DMS53 treated with DMSO at 0.1 percent for 48 hours (cell line): ENCODE results near the gene TBL1XR1.

ENCODE experiments used
- DNase-seq: peaks from one replicate; lab custom pipeline; 2025; ENCODE audit not compliant: unreplicated experiment; lab: John Stamatoyannopoulos, UW

Gene TBL1XR1

GRCh38 chr3:176969506-176969905 lies 227.8 kb downstream of the TBL1XR1 start:
- DNase-seq = no peak
